ENCODE data around the gene LTC4S. TPM values are rescaled to one million over a fixed set of nuclear protein-coding genes. Genes with fewer than 3 reads are reported as not detected.

Gene LTC4S
- total RNA-seq, 1 experiment from 2014 or later = 2.2 TPM

DNA sequence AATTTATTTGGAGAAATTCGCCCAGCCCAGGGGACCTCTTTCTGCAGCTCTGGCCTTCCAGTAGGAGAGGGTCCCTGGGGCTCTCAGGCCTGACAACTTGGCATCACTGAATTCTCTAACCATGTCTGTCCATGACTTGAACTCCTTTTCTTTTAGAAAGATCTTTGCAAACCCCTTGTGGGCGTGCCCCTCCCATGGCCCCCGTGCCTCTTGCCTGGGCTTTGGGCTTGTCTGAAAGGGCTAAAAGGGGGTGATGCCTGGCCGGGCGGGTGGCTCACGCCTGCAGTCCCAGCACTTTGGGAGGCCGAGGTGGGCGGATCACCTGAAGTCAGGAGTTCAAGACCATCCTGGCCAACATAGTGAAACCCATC lies 23.7 kb downstream of the LTC4S start:
- H3K4me1 Mint-ChIP-seq (ENCODE audit: insufficient read depth, unreplicated experiment) = peaks cover 32% of the 10 kb centered on the region
- intact Hi-C loops (cut with micrococcal nuclease) = no loop called here
- ChIA-PET CTCF (interaction anchor here (0.5 to 1.0 kb wide), 3 partner anchors 12 to 517 kb away, joined by 3 read pairs; no protein-coding TSS in a partner anchor), POLR2A (interaction anchor here (1.2 to 4.0 kb wide), 2 partner anchors 11 to 13 kb away, joined by 4 to 134 read pairs; partner anchors contain the start of gene MGAT4B)
- peaks cover 48% of the 10 kb centered on the region for H3K36me3 Mint-ChIP-seq (ENCODE audit: insufficient read depth, unreplicated experiment)
- TF ChIP-seq, protein P1, sequence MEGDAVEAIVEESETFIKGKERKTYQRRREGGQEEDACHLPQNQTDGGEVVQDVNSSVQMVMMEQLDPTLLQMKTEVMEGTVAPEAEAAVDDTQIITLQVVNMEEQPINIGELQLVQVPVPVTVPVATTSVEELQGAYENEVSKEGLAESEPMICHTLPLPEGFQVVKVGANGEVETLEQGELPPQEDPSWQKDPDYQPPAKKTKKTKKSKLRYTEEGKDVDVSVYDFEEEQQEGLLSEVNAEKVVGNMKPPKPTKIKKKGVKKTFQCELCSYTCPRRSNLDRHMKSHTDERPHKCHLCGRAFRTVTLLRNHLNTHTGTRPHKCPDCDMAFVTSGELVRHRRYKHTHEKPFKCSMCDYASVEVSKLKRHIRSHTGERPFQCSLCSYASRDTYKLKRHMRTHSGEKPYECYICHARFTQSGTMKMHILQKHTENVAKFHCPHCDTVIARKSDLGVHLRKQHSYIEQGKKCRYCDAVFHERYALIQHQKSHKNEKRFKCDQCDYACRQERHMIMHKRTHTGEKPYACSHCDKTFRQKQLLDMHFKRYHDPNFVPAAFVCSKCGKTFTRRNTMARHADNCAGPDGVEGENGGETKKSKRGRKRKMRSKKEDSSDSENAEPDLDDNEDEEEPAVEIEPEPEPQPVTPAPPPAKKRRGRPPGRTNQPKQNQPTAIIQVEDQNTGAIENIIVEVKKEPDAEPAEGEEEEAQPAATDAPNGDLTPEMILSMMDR (IDR thresholded peaks at IDR 0.05; ENCODE audit: unreplicated experiment) = no peak
- H3K27ac Mint-ChIP-seq (ENCODE audit: low read depth, unreplicated experiment) = peak overlapping the region; percentile 98
- no TSS peak for BruUV-seq (replicated peaks)
- no peak overlapping the region for H3K4me3 Mint-ChIP-seq (ENCODE audit: unreplicated experiment)
- H3K27me3 Mint-ChIP-seq (ENCODE audit: insufficient read depth, unreplicated experiment) = no peaks in the 10 kb centered on the region
- H3K9me3 Mint-ChIP-seq (ENCODE audit: unreplicated experiment) = no peaks in the 10 kb centered on the region
- DNase-seq (ENCODE audit: unreplicated experiment) = no peak

DNA sequence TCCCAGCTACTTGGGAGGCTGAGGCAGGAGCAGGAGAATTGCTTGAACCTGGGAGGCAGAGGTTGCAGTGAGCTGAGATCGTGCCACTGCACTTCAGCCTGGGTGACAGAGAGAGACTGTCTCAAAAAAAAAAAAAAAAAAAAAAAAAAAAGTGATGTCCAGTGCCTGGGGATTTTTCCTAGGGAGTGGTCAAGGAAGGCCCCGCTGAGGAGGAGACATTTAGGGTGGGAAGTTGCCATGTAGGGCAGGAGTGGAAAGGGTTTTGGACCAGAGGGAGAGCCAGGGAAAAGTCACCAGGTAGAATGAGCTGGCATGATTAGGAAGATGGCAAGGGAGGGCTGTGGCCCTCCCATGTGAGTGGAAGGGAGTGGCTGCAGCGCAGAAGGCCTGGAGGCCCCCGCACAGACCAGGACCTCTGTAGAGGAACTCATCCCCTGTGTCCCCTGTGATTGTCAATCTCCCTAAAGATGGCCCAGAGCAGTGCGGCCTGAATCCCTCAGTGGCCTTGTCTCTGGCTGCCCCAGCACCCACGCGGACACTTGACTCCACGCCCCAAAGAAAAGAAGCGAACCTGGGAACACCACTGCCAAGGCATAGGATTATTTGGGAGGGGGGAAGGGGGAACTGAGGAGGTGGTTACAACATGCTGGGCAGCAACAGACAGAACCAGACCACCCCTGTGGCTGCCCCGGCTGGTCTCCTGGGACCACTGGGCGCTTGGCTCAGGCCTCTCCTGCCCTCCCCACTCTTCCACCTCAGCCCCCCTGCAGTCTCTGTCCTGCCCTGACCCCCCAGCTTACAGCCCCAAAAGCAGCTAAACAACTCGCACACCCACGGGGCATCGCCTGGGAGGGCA lies 24.3 kb downstream of the LTC4S start:
- H3K9me3 Mint-ChIP-seq (ENCODE audit: unreplicated experiment) = no peaks in the 10 kb centered on the region
- TF ChIP-seq, protein P1 (IDR thresholded peaks at IDR 0.05; ENCODE audit: unreplicated experiment) = no peak
- no peaks in the 10 kb centered on the region for H3K27me3 Mint-ChIP-seq (ENCODE audit: insufficient read depth, unreplicated experiment)
- ChIA-PET CTCF (interaction anchor here (0.9 to 2.4 kb wide), 3 partner anchors 12 to 55 kb away, joined by 3 to 16 read pairs (median 3); no protein-coding TSS in a partner anchor), POLR2A (interaction anchor here (0.6 to 4.0 kb wide), 9 partner anchors 11 to 473 kb away, joined by 3 to 134 read pairs (median 22); partner anchors contain the start of genes HNRNPH1, MAML1, MGAT4B and MRNIP)
- H3K4me3 Mint-ChIP-seq (ENCODE audit: unreplicated experiment) = peak overlapping the region; percentile 94
- H3K4me1 Mint-ChIP-seq (ENCODE audit: insufficient read depth, unreplicated experiment) = peaks cover 38% of the 10 kb centered on the region
- DNase-seq (ENCODE audit: unreplicated experiment) = no peak
- peaks cover 48% of the 10 kb centered on the region for H3K36me3 Mint-ChIP-seq (ENCODE audit: insufficient read depth, unreplicated experiment)
- peak overlapping the region; percentile 98 for H3K27ac Mint-ChIP-seq (ENCODE audit: low read depth, unreplicated experiment)
- BruUV-seq (replicated peaks) = TSS peak; percentile 22
- intact Hi-C loops (cut with micrococcal nuclease) = no loop called here

DNA sequence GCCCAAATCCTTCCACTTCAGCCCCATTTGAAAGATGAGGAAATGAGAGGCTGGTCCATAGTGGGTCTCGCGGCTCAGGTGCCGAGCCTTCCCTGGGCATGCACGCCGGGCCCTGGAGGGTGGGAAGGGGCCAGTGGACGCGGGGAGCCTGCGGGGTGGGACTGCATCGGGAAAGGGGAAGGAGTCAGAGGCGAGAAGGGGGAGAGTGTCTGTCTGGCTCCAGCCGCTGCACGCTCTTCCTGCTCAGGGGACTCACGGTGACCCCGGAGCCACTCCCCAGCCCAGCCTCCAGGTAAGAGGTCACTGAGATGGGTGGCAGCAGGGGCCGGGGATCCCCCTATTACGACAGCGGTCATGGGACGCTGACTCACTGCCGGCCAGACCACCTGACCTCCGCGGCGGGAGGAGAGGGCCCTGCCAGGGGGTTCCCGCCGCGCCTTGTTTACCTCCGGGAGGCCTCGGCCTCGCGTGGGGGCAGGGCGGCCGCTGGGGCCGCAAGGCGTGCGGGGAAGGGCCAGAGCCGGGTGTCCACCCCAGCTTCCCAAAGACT lies 25.0 kb downstream of the LTC4S start:
- intact Hi-C loops (cut with micrococcal nuclease) = no loop called here
- peak; percentile 99 for DNase-seq (ENCODE audit: unreplicated experiment)
- BruUV-seq (replicated peaks) = no TSS peak
- Mint-ChIP-seq H3K4me1 (ENCODE audit: insufficient read depth, unreplicated experiment) (peaks cover 39% of the 10 kb centered on the region), H3K9me3 (ENCODE audit: unreplicated experiment) (no peaks in the 10 kb centered on the region), H3K27ac (ENCODE audit: low read depth, unreplicated experiment) (peak overlapping the region; percentile 98), H3K27me3 (ENCODE audit: insufficient read depth, unreplicated experiment) (no peaks in the 10 kb centered on the region), H3K4me3 (ENCODE audit: unreplicated experiment) (peak overlapping the region; percentile 94), H3K36me3 (ENCODE audit: insufficient read depth, unreplicated experiment) (peaks cover 50% of the 10 kb centered on the region)
- TF ChIP-seq, protein P1 (IDR thresholded peaks at IDR 0.05; ENCODE audit: unreplicated experiment) = no peak
- CTCF ChIA-PET = interaction anchor here (0.9 to 2.4 kb wide), 3 partner anchors 9 to 56 kb away, joined by 3 to 16 read pairs (median 4); no protein-coding TSS in a partner anchor
- POLR2A ChIA-PET = interaction anchor here (0.6 to 4.0 kb wide), 18 partner anchors 8 to 472 kb away, joined by 3 to 134 read pairs (median 8); partner anchors contain the start of genes CANX, HNRNPH1, MAML1 and MGAT4B
